Myocyte (in vitro differentiated cells): ENCODE results near the gene DEXI. TPM values are rescaled to one million over a fixed set of nuclear protein-coding genes. Genes with fewer than 3 reads are reported as not detected.

Experiments used
- DNase-seq: peaks from one replicate; pipeline ENCODE4 v3.0.0-alpha.2; 2012; ENCODE audit warnings: low read depth
- total RNA-seq: library from RNA; depleted of rRNA; stranded (reverse); fragments of >200 nt; gene quantifications from 2 replicates; pipeline ENCODE4 v1.2.3, GENCODE V29; 2014

DEXI gene
- total RNA-seq, 1 donor from 2014 or later = 63.8 TPM

GRCh38 chr16:10895053-10895946 is 47.0 kb downstream of the DEXI start:
- DNase-seq = peak; percentile 70

- DNase-seq = no peak
Observed at GRCh38 chr16:10892782-10893318, 49.4 kb downstream of the DEXI start.

- no peak for DNase-seq
Observed at GRCh38 chr16:10889855-10890254, 52.4 kb downstream of the DEXI start.

- no peak for DNase-seq
Observed at GRCh38 chr16:10888320-10888937, 53.8 kb downstream of the DEXI start.

- DNase-seq = no peak
Observed at GRCh38 chr16:10885246-10885645, 57.0 kb downstream of the DEXI start.

GRCh38 chr16:10883004-10883403 is 59.3 kb downstream of the DEXI start:
- no peak for DNase-seq

- DNase-seq = no peak
Observed at GRCh38 chr16:10881479-10882030, 60.7 kb downstream of the DEXI start.

- no peak for DNase-seq
Observed at GRCh38 chr16:10880594-10881452, 61.4 kb downstream of the DEXI start.

GRCh38 chr16:10879681-10880589 is 62.3 kb downstream of the DEXI start:
- no peak for DNase-seq

Other genes starting within 250 kb of the DEXI start
- gene TEKT5, start 247.5 kb downstream of the DEXI start, total RNA-seq = not detected in 2 replicates
- 25.0 and 28.1 TPM in 2 replicates for gene NUBP1, start 198.6 kb downstream of the DEXI start, total RNA-seq
- not detected in 2 replicates for gene TVP23A, start 123.7 kb downstream of the DEXI start, total RNA-seq
- under 0.01 and 0.03 TPM in 2 replicates for gene CIITA, start 65.3 kb downstream of the DEXI start, total RNA-seq
- 20.7 and 23.8 TPM in 2 replicates for gene CLEC16A, start 2.1 kb upstream of the DEXI start, total RNA-seq